Inferior parietal cortex (tissue), 1 donor: ENCODE data around the gene LTBP1.

Experiments
- DNase-seq: peaks from one replicate; pipeline ENCODE4 v3.0.0-alpha.2; 2016; ENCODE audit errors: extremely low spot score

The LTBP1 gene

DNA sequence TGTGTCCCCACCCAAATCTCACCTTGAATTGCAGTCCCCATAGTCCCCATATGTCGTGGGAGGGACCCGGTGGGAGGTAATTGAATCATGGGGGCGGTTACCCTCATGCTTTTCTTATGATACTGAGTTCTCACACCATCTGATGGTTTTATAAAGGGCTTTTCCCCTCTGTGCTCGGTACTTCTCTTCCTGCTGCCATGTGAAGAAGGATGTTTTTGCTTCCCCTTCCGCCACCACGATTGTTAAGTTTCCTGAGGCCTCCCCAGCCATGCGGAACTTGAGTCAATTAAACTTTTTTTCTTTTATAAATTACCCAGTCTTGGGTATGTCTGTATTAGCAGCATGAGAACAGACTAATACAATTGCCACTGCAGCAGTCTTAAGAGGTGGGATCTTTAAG, 134.9 kb downstream of the LTBP1 start:
- no peak for DNase-seq

DNA sequence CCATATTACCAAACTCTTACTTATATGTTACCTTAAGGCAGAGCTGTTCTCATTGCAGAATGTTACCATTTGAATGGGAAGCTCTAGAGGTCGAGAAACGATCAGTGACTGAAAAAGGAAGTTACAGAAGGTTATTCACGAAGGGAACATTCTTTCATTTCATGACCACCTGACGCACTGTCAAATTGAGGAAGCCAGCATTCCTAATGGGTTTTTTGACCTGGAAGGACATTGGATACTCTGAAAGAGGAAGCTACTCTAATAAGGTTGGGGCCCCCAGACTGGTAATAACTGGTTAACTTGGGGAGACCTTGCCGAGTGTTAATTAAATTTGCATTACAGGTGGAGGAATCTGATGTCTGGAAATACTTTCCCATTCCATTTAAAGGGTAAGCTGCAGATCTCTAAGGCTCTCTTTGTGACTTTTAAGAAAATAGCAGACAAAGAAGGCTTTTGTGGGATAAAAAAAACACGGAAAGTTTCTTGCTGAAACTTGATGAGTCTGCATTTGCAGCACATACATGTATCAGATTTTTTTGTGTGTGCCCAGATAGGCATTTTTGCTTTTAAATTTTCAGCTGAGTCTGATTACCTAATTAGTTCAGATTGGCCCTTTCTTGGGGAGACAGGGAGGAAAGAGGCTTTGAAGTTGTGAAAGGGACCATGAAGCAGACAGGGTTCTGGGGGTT, 137.1 kb downstream of the LTBP1 start:
- no peak for DNase-seq

DNA sequence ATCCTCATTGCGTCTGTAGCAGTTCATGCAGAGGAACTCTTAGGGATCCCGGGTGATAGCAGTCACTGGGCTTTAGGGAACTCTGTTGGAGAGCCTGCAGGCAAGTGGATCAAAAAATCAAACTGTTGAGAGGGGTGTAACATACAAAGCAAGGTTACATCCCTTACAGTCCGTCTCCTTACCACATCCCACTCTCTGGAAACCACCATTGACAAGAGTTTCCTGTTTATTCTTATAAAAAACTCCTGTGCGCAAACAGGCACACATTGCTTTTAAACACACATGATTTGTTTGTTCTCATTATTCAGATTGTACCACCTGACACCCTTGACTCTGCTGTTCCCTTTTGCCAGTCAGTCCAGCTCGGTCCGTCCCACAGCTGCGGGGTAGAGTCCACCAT, 137.7 kb downstream of the LTBP1 start:
- no peak for DNase-seq

DNA sequence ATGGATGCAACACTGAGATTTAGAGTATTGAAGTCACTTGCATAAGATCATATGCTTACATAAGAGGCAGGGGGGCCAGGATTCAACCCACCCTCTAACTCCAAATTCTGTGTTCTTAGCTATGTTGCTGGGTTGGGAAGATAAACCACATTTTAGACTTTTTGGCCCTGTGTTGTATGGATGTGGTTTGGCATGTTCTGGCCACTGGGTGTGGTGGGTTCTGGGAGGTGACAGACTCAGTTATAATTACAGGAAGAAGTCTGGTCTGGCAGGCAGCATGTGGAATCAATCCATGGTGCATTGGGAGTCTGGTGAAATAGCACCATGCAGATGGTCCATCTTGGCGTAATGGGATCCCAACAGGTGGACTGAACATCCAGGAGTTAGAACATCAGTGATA, 138.9 kb downstream of the LTBP1 start:
- DNase-seq = no peak

DNA sequence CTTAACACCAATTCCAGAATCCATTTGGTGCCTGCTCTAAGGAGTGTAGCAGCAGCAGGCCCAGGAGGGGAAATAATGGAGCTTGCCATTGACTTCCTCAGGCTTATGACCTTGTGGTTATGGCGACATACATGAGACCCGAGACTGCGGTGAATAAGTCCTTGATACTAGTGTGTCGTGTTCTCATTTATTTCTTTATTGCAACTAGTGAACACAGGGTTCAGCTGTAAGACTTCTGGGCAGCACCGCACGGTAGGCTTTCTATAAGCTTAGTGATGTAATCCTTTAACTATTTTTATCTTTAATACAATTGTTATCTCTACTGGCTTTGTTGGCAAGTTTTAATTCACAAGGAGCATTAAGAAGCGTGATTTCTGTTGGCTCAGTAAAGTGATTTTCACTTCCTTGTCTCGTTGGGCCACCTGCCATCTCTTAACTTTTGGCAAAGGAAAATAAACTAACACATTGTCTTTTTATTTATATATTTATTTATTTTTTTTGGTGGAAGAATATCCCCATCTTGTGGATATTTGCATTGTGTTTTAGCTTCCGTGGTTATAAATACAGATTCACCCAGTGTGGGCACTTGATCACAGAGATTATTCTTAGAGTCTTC, 139.8 kb downstream of the LTBP1 start:
- DNase-seq = no peak

DNA sequence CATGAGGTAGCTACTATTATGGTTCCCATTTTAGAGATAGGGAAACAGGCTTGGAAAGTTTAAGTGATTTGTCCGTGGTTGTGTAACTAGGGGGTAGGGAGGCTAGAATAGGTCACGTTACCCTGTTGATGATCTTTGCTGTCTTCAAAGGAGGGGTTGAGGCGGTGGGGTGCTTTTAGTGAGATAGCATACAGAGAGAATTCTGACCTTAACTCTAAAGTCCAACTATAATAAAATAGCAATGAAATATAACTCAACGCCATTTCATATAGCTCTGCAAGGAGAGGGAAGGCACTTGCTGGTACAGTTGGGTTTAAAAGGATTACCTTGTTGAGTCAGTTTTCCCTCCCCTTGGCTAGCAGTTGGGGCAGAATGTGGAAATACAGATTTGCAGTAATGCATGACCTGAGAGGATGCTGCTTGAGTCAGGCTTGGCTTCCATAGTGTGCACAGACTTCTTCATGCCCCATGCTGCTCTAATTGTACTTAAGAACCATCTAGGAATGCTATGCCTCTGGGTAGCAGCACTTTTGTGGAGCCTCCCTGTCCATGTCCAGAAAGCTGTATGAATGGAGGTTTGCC, 143.9 kb downstream of the LTBP1 start:
- DNase-seq = no peak

DNA sequence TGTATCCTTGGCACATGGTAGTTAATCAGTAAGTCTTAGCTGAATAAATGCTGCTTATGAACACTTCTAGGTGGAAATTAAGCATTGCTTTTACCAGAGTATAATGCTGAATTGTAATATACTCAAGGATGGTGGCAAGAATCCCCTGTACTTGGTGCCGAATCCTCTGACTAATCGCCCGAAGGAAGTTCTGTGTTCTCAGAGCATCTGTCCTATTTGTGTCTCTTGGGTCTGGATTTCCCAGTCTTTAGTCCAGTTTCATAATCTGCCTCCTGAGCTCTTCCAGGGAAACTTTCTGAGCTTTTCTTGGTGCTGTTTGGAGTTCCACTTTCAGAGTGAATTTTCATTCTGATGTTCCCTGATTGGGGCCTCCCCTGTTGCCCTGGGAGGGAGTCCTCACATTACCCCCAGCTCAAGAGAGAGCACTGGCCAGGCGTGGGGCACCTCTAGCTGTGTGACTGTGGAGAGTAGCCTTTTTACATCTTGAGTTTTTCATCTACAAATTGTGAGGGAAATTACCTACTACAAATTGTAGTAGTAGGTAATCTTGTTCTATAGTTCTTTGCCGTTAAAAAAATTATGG, 144.9 kb downstream of the LTBP1 start:
- no peak for DNase-seq

DNA sequence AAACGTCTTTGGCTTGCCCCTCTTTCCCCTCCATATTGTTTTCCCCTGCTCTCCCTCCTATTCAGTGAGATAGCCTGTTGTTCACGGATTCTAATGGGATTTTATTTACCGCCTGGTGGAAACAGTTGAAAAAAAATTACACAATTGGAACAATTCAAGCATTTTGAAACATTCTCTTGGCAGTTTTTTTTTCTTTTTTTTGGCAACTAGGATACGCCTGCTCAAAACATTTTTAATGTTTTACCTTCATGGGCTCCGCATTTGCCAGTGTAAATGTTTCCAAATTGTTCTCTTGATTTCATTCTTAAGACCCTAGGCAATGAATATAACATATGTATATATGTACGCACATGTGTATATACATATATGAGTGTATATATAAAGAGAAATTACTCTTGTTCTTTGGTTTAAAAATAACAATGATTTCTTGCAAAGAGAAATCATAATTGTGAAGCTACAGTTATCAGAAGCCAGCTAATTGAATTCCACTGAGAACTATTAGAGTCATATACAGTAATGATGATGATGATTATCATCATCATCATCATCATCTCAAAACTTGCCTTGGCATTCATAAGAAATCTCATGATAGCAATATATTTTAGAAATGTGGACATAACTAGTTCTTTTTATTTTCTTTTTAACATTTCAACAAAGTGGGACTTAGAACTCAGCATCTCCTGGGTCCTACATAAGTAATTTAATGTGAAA, 146.7 kb downstream of the LTBP1 start:
- no peak for DNase-seq

DNA sequence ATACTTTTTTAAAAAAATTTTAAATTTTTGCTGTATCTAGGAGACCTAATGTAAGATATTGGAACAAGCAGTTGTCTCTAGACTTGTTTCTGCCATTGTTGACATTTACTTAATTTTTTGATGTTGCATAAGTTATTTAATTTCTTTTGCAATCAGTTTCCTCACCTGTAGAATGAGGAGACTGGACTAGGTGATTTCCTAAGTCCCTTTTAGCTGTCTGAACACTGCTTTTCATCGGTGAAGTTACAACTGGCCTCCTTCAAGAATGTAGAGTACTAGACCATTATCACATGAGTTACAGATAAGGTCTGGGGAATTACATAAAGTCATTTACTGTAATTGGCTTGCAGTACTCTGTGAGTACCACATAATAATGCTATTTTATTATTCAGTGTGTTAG, 147.6 kb downstream of the LTBP1 start:
- no peak for DNase-seq

DNA sequence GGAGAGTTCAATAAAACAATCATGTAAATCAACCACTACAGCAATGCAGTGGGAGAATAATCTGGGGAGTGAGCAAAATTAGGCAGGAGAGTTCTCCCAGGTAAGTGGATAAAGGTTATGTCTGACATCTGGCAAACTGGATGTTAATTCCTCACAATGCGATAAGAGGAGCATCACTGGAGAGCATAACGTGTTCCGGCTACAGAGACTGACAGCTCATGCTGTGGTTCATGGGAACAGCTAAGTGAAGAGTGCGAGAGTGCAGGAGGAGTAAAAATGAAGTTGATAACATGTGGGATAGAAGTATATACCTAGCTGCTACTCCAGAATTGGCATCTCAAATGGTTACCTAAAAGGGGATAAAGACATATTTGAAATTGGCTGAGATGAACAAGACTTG, 153.2 kb downstream of the LTBP1 start:
- no peak for DNase-seq

DNA sequence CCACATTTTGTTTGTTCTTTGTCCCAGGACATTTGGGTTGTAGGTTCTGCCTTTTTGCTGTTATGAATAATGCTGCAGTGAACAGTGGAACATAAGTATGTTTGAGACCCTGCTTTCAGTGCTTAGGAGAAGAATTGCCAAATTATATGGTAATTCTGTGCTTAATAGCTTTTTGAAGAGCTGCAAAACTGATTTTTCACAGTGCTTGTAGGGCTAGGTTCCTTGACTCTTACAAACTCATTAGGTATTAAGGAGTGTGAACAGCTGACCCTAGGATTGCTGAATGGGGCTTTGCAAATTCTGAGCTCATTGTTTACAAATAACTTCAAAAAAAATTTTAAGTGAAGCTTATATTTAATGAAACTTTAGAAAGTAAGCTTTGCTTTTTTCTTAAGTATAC, 154.2 kb downstream of the LTBP1 start:
- no peak for DNase-seq

DNA sequence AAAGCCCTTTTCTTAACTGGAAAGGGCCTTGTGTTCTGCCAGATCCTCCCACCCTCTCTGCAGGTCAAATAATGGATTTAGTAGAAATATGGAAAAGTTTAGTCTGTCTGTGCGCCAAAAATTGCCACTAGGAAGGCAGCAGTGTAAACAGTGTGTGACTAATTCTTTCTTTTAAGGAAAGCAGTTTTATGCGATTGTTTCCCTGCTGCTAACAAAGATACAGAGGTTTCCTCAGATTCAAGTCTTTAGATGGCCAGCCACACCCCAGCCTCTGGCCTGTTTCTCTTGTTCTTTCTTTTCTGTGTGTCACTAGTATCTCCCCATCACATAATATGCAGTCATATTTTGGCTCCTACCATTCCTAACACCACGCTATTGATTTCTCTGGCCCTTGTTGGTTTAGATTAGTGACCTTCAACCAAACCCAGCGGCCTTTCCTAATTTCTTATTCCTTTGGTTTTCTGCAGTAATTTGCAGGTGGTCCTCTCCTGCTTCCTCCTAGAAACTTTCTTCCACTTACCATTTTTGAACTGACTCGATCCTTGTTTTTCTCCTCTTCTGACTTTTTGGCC, 157.4 kb downstream of the LTBP1 start:
- DNase-seq = no peak

DNA sequence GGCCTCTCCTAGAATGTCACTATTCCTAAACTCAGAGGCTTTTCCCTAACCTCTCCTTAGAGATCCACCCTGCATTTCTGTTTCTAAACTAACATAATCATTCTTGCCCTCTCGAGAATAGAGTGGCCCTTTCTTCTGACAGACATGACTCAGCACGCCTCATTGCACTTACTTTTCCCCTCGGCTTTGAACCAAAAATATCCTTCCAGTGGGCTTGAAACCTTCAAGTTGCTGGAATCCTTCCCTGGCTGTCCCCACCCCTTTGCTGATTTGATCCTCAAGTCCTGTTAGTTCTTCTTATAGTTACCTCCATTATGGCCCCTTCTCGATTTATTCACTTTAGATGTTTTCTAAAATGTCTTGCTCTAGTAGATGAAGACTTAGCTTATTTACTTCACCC, 158.0 kb downstream of the LTBP1 start:
- no peak for DNase-seq

DNA sequence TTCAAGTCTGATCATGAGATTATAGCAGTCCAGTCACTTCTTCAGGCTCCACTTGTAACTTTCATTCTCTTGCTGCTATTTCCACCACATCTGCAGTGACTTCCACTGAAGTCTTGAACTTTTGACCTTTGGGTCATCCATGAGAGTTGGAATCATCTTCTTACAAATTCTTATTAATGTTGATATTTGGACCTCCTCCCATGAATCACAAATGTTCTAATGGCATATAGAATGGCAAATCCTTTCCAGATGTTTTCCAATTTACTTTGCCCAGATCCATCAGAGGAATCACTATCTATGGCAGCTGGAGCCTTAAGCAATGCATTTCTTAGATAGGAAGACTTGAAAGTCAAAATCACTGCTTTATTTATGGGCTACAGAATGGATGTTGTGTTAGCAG, 159.4 kb downstream of the LTBP1 start:
- DNase-seq = no peak

DNA sequence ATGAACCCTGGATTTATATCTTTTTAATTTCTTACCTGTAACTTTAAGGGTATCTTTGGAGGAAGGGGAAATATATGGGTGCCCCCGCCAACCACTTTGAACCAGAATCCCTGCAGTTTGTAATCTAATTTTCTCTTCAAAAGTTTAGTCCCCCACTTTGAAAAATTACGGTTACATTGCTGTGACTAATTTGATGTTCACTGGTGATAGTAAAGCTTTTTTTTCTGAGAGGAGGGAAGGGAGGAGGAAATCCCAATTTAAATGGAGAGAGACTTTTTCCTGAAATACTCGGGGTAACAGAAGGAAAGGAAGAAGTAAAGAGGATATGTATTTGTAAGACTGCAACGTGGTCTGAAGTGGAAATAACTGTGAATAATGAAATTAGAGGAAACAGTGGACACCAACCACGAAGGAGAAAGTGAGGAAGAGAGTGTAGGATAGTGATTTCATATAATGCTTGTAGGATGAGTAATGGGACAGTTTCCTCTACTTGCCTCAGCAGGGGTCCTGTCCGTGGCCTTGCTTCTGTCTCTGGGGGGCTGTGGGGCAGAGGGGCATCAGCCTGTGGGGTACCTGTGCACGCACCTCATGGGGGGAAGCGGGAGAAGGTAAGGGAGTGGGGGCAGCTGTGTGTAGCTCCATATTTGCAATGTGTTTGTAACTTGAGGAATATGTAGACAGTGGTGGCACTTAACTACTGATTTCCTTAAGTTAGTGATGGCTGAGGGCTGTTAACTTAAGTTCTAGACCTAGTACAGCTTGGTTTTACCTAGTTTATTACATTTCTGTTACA, 161.1 kb downstream of the LTBP1 start:
- no peak for DNase-seq

DNA sequence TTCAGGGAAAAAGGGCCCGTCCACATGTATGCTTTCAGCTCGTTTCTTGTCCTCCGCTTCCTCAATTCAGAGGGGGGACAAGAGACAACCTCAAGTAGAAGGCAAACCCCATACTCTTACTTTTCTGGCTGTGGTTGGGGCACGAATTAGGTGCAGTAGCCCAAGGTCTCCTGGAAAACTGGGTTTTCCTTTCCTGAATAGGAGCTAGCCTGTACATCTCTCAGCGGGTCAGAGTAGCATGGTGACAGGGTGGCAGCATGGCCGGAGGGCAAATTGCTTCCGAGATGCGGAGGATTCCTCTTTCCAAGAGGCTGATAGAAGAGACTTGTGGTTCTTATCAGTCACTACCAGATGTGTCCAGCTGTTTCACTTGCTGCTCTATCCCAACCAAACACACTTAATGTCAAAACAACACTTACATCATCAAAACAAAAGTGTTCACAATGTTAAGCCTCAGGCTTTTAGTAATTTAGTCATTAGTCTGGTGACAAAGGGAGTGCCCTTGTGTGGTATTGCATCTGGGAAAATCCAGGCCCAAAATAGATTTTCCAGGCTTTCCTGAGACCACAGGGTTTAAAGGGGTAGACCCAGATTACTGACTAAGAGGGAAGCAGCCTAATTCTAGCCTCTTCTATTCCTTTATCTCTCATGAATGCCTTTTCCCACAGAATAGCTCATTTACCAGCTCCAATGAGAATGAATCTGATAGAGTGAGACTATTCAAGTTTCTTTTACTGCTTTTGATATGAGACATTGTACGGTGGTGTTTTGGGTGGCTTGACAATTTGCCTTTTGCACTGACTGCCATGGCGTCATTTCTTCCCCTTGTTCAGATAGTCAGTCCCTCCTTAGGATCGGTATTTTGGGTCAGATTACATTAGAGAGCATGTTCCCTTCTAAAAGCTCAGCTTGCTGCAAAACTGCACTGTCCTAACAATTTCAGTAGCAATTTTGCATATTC, 162.0 kb downstream of the LTBP1 start:
- no peak for DNase-seq

DNA sequence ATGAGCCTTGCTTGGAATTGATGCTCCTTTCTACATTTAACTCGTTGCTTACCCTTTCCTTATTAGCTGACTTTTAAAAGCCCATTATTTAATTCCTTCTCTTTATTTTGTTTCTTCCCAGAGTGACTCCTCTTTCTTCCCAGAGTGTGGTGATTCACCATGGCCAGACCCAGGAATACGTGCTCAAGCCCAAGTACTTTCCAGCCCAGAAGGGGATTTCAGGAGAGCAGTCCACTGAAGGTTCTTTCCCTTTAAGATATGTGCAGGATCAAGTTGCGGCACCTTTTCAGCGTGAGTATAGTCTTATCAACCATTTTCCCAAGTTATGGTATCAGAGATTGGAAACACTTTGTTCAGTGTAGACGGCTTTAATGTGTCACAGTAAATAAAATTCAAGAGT, 163.7 kb downstream of the LTBP1 start:
- DNase-seq = no peak

DNA sequence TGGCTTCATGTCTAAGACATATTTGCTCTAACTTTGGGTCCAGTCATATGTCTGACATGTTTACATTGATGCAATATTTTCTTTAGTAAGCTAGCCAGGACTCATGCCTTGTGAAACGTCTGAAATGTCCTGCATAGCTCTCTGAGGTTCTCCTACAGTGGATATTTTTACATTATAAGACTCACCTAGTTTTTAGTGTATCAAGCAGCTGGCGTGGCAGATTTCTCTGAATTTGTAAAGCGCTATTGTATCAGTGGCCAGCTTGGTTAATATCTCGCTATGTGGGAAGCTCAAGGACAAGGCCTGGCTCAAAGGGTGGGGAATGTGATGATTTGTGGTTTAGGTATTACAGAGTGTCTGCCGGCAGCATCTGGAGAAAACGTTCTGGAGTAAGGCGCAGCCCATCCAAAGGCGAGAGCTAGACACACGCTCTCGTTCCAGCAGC, 164.3 kb downstream of the LTBP1 start:
- no peak for DNase-seq

DNA sequence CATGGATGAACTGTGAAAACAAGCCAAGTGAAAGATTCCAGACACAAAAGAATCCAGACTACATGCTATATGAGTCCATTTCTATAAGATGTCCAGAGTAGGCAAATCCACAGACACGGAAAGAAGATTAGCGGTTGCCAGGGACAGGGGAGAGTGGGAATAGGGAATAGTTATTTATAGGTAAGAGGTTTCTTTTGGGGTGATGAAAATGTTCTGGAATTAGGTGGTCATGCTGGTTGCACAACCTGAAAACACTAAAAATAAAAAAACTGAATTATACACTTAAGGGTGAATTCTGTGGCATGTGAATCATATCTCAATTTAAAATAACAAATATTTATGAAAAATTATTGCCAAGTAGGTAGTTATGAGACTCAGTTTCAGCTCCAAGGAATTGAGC, 168.4 kb downstream of the LTBP1 start:
- no peak for DNase-seq

DNA sequence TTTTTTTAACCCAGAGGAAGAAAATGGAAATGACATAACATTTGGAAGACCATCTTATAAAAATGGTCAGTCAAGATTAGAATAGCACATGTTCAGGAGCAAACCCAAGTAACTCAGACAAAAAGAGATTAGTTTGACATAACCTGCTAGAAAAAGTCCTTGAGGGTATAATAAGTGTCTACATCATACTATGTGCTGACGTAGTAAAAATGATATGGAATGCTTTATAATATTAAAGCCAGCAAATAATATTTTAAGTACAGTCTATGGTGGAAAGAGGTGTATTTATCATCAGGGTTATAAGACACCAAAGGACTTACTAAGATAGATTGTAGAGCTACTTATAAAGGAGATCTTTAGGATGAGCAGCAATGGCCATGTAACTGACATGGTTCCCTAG, 169.0 kb downstream of the LTBP1 start:
- no peak for DNase-seq
